ENCODE measurements around the gene PAXX. TPM values are rescaled to one million over a fixed set of nuclear protein-coding genes. Genes with fewer than 3 reads are reported as not detected.

The PAXX gene
- polyA plus RNA-seq, 3 donors = 33.4 to 40.8 (median 40.4) TPM

DNA sequence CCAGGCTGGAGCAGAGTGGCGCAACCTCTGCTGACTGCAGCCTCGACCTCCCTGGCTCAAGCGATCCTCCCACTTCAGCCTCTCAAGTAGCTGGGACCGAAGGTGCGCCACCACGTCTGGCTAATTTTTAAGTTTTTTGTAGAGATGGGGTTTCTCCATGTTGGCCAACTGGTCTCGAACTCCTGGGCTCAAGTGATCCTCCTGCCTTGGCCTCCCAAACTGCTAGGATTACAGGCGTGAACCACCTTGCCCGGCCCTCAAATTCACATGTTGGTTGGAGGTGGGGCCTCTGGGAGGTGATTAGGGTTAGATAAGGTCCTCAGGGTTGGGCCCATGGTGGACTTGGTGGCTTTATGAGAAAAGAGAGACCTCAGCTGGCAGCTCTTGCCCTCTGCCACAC lies 30.1 kb upstream of the PAXX start:
- no peak for DNase-seq

DNA sequence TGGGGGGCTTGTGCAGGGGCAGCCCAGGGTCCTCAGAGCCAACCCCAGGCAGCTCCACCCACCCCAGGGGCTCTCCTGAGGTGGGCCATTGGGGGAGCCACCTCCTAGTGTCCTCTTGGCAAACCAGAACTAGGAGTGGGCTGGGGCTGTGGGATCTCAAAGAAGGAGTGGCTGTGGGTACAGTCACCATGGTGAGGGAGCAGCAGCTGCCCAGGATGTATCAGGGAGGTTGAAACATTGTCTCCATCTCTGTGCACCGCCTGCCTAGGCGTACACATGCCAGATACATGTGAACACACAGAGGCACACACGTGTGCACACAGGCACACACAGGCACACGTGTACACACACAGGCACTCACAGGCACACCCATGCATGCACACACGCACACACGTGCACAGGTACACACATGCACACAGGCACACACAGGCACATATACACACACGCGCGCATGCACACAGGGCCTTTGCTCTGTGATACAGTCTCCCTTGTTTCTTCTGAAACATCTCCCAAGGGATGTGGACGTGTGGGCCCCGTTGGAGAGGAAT lies 29.4 kb upstream of the PAXX start:
- DNase-seq = no peak

DNA sequence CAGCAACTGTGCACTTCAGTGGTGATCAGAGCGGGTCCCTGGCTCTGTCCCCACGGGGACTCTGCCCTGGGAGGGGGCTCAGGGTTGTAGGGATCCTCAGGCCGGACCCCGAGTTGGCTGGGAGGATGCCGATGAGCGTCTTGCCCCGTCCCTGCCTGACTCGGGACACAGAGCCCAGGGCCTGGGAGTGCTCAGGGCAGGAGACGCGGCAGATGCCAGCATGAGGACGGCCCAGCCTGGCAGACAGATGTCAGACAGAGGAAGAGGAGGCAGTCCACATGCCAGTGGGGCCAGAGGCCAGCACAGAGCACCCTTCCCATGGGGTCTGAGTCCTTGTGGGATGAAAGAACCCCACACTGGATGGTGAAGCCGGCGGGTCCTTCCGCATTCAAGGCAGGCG lies 28.9 kb upstream of the PAXX start:
- no peak for DNase-seq

DNA sequence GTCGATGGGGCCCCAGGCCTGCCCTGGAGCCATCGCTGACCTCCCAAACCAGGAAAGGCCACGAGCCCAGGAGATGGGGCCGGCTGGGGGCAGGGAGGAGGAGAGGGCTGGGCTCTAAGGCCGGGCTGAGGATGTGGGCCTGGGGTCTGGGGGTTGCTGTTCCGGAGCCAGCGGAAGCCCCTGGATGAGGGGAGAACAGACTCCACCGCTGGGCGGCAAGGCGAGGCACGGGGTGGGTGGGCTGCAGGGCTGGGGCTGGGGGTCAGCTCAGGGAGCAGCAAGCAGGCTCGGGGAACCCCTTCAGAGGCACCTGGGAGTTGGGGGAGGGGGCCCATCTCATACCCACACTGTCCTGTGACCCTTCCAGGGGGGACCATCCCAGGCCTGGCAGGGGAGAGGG lies 28.5 kb upstream of the PAXX start:
- DNase-seq = no peak

DNA sequence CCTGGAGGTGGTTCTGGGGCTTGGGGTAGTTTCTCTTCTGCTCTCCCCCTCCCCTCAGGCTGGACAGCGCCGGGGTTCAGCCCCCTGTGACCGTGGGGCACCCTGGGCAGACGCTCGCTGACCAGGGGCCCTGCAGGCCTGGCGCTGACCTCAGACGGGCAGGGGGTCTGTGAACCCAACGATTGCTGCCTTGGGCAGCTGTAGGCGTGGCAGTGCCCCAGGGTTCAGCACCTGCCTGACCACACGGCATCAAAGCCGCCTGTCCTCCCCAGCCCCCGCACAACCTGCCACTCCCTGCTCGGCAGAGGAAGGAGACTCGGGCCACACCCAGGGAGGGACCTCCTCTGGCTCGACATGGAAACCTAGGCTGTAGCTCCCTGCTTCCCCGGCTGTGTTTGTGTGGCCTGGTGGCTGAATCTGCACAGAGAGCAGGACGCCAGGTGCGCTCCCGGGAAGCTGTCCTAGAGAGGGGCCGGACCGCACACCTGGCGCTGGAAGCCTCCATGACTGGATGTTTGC lies 28.0 kb upstream of the PAXX start:
- DNase-seq = no peak

DNA sequence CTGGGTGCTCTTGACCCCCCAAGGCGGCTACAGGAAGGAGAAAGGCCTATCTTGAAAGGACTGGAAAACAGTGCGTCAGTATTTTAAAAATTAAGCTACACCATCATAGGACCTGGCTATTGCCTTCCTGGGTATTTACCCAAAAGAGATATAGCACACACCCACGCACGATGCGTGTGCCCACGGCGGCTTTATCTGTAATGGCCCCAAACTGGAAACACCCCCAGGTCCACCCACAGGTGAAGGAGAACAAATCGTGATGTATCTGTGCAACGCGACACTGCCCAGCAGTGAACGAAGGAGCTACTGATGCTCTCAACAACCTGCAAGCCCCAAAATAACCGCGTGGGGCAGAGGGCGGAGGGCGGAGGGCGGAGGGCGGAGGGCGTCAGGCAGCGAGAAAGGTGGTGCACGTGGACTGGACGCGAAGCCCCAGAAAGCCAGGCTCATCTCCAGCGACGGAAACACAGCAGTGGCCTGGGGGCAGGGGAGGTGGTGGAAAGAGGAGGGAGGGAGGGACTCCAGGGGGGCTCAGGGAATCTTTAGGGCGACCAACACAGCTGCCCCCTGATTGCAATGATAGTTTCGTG lies 27.3 kb upstream of the PAXX start:
- DNase-seq = no peak

DNA sequence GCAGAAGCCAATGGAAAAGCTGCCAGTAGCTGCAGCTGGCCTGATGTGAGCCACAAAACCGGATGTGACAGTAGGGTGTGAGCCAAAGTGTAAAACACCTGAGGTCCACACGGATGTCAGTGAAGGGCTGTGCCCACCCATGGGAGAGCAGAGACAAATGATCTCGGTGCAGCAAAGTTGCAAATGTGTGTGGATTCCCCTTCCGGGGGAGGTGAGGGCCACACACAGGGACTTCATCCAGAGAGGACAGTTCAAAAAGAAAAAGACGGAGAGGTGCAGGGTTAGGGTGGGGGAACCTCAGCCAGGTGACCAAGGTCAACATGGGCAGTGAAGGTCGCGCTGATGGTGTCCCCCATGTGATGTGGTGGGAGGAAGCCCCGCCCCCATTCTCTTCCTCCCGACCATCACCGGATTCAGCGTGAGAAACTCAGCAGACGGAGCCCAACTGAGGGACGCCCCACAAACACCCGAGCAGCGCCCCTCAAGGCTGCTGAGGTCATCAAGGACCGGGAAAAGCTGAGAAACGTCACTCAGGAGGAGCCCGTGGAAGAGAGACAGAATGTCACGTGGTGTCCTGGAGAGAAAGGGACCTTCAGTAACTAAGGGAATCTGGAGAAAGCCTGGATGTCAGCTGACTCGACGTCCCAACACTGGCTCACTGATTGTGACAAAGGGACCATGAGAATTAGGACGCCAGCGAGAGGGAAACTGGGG lies 26.3 kb upstream of the PAXX start:
- DNase-seq = no peak

DNA sequence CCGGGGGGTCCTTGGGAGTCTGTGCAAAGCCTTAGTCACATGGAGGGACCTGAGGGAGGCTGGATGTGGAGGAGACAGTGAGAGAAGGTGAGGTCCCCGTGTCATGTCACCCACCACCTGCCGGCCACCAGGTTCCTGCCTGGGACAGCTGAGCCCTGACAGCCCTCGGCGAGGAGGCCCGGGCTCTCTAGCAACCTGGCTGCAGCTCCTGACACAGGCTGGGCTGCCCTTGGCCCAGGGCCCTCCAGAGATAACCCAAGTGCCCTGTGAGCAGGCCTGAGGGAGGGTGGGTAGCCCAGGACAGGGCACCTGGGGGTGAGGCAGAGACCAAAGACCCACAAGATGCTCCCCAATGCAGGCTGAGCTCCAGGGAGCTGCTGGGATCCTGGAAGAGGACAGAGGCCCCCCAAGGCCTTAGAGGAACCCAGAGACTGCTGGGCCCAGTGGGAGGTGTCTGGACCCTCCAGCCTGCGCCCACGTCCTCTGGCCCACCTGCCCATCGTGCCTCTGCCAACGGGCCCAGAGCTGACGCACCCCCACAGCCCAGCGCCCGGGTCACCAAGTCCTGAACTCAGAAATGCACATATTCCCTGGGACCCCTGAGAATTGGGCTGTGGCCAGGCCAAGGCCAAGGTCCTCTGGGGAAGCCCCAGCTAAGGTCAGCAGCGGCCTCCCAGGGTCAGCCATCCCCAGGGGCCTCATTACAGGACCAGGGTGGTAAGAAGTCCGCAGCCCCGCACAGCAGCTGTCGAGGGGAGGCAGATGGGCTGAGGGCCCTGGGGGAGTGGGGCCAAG lies 23.7 kb upstream of the PAXX start:
- no peak for DNase-seq

DNA sequence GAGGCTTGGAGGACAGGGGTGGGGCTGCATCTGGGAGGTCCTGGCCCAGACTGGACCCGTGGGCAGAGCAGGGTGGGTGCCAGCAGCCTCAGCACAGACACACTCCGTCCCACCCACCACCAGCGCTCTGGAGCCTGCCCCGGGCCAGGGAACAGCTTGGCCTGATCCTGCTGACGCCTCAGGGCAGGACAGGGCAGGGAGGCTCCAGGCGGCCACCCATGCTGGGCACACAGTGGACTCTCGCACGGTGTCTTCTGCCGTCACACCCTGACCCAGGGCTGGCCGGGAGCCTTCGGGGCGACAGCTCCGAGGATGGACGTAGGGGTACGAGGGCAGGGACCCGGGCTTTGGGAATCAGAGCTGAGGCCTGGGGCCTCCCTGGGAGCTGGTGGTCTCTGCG lies 23.1 kb upstream of the PAXX start:
- no peak for DNase-seq

DNA sequence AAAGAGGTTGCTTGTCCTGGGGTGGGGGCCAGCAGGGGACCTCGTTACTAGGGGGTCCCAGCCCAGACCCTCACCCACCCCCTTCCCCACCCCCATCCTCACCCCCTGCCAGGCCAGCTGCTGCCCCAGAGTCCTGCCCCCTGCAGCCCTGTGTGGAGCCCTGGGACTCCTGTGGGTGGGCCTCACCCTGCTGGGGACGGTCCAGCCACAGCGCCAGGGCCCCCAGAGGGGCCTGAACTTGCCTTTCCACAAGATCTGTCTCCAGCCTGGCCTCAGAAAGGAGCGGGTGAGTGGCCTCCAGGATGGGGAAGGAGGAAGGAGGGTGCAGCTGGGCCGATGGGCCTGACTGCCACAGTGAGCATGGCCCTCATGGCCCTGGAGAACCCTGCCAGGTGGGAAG lies 22.4 kb upstream of the PAXX start:
- no peak for DNase-seq

DNA sequence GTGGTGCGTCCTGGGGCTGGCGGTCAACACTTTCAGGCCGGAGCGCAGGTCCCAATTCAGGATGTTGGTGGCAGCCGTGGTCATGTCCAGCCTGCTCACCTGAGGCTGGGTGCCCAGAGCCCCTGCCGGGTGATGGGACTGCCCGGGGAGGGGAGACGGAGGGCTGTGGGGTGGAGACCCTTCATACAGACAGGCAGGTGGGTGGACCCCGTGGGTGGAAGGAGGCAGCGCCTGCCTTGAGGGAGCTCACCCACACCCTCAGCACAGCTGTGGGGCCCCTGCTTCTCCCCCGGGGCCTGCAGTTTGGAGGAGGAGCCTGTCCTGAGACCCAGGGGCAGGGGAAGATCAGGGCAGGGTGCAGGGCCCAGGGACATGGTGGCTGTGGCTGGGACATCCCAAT lies 21.9 kb upstream of the PAXX start:
- DNase-seq = no peak

DNA sequence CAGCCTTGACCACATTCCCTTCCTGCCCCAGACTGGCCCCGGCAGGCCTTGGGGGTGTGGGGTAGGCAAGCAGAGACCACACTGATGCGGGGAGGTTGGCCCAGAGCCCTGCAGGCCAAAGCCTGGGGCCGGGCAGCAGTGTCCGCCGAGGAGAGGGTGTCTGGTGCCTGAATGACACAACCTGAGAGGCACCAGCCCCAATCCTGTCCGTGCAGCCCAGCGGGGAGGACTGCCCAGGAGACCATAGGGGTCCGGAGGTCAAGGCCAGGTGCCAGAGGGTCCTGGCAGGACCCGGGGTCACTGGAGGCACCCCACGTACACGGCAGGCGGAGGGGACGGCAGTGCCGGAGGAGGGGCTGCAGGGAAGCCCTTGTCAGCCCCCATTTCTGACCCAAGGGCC lies 20.5 kb upstream of the PAXX start:
- no peak for DNase-seq

DNA sequence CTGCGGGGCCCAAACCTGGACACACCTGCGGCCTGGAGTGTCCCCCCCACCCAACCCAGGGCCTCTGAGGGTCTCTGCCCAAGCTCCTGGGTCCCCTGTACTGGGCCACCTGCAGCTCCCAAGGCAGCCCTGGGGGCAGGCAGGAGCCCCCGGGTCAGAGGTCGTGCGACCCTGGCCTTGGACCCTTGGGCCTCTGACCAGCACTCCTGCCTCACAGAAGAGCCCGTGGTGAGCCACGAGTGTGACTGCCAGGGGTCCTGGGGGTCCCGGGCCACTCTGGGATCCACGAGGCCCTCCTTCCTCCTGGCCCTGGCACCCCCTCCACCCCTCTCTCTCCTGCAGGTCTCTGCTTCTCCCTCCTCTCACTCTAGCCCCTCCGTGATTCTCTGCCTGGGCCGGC lies 19.9 kb upstream of the PAXX start:
- DNase-seq = no peak

DNA sequence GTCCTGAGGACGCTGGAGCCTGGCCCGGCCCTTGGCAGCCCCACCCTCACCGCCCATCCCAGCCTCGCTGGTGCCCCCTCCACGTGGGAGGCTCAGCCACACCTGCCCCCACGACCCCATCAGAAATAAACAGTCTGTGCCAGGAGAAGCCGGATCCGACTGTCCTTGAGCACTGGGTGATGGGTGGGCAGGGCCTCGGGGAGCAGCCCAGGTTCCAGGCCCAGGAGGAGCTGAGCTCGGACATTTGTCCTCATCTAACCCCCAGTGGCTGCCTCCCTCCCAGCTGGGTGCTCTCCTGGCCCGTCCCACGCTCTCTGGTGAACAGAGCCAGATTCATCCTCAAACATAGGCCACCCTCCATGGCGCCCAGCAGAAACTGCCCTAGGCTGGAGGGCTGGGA lies 19.5 kb upstream of the PAXX start:
- DNase-seq = no peak

DNA sequence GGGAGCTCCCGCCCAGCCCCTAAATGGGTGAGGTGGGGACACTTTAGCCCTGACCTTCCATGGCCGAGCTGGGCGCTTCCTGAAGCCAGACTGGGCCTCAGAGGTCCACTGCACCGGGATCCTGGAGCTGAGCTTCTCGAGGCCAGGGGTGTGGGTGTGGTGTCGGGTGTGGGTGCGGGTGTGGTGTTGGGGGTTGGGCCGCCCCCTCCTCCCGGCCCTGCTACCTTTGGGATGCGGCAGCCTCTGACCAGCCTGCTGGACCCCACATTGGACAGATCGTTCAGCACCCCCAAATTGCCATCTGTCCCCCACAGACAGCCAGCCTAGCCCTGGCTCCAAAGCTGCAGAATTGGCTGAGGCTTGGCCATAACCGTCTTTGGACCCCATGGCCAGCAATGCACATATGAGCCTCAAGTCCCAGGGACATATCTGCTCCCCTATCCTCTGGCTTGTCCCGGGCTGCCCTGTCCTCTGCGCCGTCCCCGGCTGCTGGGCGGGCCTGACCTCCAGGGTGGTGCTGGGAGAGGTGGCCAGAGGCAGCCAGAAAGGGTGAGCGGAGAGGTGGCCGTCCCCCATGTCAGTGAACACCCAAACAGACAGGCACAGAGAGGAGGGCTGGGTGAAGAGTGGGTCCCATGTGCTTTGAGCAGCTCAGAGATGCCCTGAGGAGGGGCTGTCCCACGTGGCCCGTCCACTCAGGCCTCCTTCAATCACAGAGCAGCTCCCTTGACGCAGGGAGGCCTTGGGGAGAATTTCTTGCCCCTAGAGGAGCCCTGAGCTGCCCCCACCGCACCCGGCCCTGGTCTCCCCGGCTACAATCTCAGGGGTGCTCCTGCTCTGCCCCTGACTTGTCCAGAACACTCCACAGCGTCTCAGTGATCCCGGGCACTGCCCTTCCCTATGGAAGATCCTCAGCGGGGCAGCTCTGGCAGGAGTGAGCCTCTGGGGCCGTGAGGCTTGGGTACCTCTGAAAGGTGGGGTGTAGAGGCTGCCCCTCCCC lies 18.3 kb upstream of the PAXX start:
- no peak for DNase-seq

DNA sequence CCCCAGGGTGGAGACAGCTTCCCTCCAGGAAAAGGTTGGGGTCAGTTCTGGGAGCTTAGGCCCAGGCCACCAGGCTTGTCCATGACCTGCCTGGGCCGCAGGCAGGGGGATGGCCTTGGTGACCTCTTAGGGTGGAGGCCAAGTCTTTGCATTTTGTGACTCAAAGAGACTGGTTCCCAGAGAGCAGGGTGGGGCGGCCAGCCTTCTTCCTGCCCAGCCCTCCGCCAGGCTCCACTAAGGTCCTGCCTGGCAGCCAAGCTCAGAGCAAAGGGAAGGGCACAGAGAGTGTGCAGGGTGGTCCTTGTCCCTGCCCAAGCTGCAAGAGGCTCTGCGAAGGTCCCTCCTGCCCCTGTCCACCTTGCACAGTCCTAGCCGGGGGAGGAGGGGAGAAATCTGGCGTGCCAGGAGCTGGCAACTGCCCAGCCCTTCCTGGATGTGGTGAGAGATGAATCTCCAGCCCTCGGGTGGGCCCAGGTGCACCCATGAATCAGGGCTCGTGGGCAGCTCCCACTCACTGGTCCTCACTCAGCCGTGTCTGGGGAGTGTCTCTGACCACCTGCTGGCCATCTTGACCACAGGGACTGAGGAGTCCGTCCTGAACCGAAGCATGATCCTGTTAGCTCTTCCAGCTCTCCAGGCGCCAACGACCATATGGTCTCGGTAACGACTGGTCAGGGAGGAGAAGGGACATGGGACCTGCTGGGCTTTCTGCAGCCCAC lies 17.2 kb upstream of the PAXX start:
- DNase-seq = no peak

DNA sequence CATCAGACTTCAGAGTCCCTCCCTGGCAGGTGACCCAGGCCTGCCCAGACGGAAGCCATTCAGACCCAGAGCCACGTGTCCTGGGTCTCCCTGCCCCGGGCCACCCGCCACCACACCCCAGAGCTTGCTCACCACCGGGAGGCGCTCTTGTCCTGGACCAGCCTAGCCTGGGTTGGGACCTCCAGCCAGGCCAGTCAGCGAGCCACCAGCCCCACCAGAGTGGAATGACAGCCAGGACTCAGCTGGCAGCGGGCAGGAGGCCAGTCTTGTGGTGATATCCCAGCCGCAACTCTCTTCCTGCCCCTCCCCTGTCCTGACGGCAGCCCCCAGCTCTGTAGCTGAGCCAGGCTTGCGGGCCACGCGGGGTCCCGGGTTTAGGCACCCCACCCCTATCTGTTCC lies 16.6 kb upstream of the PAXX start:
- no peak for DNase-seq

DNA sequence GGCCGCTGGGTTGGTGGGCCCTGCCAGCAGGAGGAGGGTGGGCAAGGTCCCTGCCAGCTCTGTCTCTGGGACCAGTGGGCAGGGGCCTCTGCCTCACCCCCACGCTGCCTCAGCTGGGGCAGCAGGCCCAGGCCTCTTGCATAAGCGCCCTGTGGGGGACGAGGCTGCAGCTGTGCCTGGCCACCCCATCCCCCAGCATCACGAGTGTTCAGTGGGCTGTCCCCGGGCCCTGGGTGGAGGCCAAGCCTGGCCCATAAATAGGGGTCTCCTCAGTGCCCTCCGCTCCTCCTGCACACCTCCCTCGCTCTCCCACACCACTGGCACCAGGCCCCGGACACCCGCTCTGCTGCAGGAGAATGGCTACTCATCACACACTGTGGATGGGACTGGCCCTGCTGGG lies 15.0 kb upstream of the PAXX start, which contains the start of gene PTGDS:
PTGDS (plus strand) TSS at position 282 of the 400 bp plus-strand sequence; CDS start at position 357, 75 bp downstream.
- DNase-seq = no peak

DNA sequence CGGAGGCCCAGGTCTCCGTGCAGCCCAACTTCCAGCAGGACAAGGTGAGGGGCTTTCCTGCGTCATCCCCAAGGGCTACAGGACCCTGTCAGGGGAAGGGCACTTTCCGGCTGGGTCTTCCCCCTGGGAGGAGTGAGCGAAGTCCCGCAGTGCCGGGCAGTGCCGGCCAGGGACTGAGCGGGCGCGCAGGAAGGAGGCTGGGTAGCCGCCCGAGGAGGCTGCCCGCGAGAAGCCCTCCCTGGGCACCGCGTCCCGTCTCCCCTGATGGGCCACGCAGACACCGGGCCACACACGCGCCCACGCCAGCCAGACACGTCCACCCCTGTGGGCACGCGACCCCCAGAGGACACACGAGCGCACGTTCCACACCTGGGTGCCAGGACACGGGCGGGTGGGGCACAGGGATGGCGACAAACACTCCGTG lies 14.6 kb upstream of the PAXX start:
- no peak for DNase-seq

DNA sequence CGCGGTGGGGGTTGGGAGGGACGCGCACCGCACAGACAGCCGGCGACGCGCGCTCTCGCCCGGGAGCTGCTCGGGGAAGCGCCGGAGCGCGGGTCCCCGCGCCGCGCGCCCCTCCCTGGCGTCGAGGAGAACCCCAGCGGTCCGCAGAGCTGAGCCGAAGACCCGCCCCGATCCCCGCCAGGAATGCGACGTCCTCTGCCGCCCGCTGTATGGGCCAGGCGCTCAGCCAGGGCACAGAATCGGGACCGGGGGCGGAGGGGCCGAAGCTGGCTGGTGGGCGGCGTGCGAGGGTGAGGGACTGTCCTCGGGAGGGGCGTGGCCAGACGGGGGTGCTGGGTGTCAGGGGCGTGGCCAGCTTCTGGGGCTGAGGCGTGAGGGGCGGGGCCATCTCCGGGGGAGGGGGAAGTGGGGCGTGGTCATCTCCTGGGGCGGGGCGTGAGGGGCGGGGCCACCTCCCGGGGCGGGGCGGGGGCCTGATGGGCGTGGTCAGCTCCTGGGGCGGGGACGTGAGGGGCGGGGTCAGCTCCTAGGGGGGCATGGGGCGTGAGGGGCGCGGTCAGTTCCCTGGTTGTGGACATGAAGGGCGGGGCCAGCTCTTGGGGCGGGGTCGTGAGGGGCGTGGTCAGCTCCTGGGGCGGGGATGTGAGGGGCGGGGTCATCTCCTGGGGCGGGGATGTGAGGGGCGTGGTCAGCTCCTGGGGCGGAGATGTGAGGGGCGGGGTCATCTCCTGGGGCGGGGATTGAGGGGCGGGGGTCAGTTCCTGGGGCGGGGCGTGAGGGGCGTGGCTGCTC lies 14.0 kb upstream of the PAXX start:
- peak; percentile 51 for DNase-seq

Data from renal pelvis (tissue), 4 donors.